H1 (cell line): ENCODE data around the gene ANGPTL2. TPM values are rescaled to one million over a fixed set of nuclear protein-coding genes. Genes with fewer than 3 reads are reported as not detected.
A peak's percentile ranks its signal among the peaks of the same experiment; 100 is the strongest.

Experiments used
- BRCA1 ChIP-seq: IDR thresholded peaks from 2 replicates; pipeline ENCODE4 v1.6.1; 2012; ENCODE audit warnings: low read depth, low read length, improper control_type of control experiment
- CHD7 ChIP-seq: fragments of 300-600 bp; sonication (generic); IDR thresholded peaks from 2 replicates; pipeline ENCODE4 v1.7.1; 2012; ENCODE audit warnings: low read length, moderate library complexity, mild to moderate bottlenecking, inconsistent platforms; ENCODE audit not compliant: insufficient replicate concordance
- MAFK ChIP-seq: IDR thresholded peaks from 2 replicates; pipeline ENCODE4 v1.6.1; 2012; ENCODE audit warnings: low read depth, mild to moderate bottlenecking, improper control_type of control experiment, low read length
- SAP30 ChIP-seq: fragments of 300-600 bp; sonication (generic); IDR thresholded peaks from 2 replicates; pipeline ENCODE4 v1.7.1; 2012; ENCODE audit warnings: low read length, moderate library complexity, mild to moderate bottlenecking, inconsistent platforms; ENCODE audit not compliant: insufficient read depth, insufficient replicate concordance
- polyA plus RNA-seq, 7 experiments: library from polyadenylated mRNA; depleted of rRNA in 3 of 7; stranded (reverse) in 5 of 7; unstranded in 2 of 7; fragments of >200 nt in 5 of 7; fragments of 200-250 nt in 2 of 7; gene quantifications; 1 replicate in 5 of 7; 2 replicates in 1 of 7; 4 replicates in 1 of 7; pipeline versions ENCODE4 v1.2.1 to v1.2.3, GENCODE V29; 2011 to 2013; ENCODE audit warnings: missing spikeins in 2 of 7, mixed read lengths in 2 of 7
- total RNA-seq: library from RNA; stranded (reverse); fragmentation: NEBNext Ultra II Directional; extraction: Animal tissue kit (Norgen Biotek cat#: 25700); gene quantifications from 2 replicates; pipeline ENCODE4 v1.2.1, GENCODE V29; 2021

The ANGPTL2 gene
- total and polyA plus RNA-seq, 2 of the 8 experiments (the other 6 are each of a cell fraction or from before 2014, with no cell fraction given) = 9.0 to 10.6 TPM

- TF ChIP-seq CHD7 = no peak
- TF ChIP-seq MAFK = 0 out of 2 replicates have a peak, but pooled peaks have one; percentile 11
- TF ChIP-seq SAP30 = no peak
- no peak for TF ChIP-seq BRCA1
These were observed 77.3 kb downstream of the ANGPTL2 start (continued) for GRCh38 chr9:127045148-127045547.
